Lower leg skin (tissue), 3 donors: Measurements from ENCODE around the gene TGFBRAP1.

ENCODE experiments used
- CTCF ChIP-seq, 3 donors: fragments of 450-650 bp; IDR thresholded peaks; one replicate each; pipeline ENCODE4 v1.5.1; 2016; ENCODE audit warnings: antibody characterized with exemption in 3 of 3, mild to moderate bottlenecking in 3 of 3, moderate library complexity in 2 of 3
- POLR2A ChIP-seq, 2 donors: fragments of 450-650 bp; IDR thresholded peaks; one replicate each; pipeline ENCODE4 v1.6.1; 2016 to 2017; ENCODE audit warnings: antibody characterized with exemption in 2 of 2, mild to moderate bottlenecking in 1 of 2, moderate library complexity in 1 of 2

DNA sequence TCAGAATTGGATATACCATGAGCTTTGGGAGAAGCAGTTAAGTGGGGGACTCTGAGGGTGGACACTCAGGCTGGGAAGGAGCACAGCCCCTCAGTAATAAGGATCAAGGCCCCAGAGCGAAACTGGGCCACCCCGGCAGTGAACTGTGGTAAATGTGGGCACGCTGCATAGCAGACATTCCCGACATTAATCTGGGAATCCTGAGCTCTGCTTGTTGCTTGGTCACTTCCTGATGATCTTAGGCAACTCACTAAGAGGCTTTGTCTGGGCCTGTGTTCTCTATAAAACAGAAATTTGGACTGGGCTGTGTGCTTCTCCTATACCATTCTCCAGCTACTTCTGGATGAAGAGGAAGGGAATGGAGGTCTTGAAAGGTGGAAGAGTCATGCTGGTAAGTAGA is 4.8 kb downstream of the TGFBRAP1 start:
- no peak for TF ChIP-seq CTCF (IDR thresholded peaks at IDR 0.05)
- no peak for TF ChIP-seq POLR2A (IDR thresholded peaks at IDR 0.05)
